ENCODE data around the gene CLECL1.
"Not testable (repeated sequence)": the region's sequence is repeated elsewhere in the genome, so short reads cannot be mapped to it uniquely, and the experiment has no call there.

CLECL1 gene

DNA sequence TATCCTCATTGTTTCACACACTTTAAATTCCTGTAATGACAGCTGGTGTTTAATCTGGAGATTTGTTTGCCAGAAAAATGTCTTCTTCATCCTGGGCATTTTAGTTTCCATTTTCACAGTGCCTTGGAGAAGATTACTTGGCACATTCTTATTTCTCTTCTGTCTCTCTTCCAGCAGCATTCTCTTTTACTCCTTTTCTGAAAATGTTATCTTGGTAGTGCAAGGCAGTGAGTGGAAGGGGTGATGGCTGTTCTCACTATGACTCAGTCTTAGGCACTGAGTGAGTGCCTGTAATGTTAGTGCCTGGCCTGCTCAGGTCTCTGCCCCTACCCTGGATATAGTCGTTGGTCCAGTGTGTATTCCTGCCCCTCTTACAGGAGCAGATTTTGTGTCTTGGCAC lies 13.1 kb downstream of the CLECL1 start:
- DNase-seq, result no peak

GRCh38 chr12:9718968-9719367 lies 13.9 kb downstream of the CLECL1 start:
- DNase-seq, result no peak

GRCh38 chr12:9717070-9717925 lies 15.6 kb downstream of the CLECL1 start:
- DNase-seq, result no peak

DNA sequence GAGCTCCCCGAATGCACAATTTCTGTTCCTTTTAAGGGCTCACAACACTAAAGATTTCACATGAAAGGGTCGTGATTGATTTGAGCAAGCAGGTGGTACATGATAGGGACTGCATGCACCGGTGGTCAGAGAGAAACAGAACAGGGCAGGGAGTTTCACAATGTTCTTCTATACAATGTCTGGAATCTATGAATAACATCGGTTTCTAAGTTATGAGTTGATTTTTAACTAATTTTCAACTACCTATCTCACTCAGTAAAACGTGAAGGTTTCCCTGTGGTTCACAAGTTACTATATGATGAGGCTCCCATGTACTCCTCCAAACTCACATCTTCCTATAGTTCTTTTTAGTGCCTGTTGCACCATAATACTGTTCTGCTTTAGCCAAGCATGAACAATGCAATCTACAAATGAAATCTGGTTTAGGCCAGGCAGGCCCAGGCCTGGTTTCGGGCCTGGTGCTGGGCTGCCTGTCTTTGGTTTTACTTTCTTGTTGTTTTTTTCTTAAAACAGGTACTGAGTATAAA lies 19.8 kb downstream of the CLECL1 start:
- DNase-seq, result not testable (repeated sequence)

DNA sequence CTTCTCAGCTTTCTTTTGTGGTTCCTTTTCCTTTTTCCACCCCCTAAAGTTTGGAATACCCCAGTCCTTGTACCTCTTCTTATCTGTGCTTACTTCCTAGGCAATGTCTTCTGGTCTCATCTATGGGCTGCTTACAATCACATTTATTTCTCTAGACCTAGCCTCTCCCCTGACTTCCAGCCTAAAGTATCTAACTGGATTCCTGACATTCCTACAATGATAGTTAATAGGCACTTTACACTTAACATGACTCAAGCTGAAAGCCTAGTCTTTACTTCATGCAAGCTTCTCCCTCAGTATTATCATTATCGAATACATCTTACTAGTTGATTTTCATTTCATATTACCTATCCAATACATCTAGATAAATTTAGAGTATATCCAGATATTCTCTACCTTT lies 21.2 kb downstream of the CLECL1 start:
- no peak for DNase-seq

DNA sequence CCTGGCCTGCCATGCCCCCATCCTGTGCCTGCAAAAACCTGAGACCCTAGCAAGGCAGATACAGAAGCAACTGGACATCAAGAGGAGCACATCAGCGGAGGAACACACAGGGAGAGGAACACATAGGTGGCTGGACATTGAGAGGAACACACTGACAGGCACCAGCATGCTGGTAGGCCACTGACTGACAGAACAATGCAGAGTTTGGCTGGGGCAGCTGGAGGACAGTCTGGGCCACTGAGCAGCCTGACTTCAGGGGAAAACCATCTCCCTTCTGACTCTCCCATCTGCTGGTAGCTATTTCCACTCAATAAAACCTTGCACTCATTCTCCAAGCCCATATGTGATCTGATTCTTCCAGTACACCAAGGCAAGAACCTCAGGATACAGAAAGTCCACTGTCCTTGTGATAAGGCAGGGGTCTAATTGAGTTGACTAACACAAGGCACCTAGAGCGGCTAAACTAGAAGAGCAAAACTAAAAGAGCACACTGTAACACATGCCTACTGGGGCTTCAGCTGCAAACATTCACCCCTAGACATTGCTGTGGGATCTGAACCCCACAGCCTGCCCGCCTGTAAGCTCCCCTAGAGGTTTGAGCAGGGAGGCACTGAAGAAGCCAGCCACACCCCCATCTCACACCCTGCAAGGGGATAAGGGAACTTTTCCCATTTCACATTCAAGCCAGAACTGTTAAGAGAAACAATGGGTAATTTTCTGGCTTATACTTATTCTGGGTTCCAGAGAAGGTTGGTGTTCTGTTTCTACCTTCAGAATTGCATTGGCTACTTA lies 22.1 kb downstream of the CLECL1 start:
- DNase-seq, result no peak

GRCh38 chr12:9708853-9709252 lies 24.0 kb downstream of the CLECL1 start:
- no peak for DNase-seq

DNA sequence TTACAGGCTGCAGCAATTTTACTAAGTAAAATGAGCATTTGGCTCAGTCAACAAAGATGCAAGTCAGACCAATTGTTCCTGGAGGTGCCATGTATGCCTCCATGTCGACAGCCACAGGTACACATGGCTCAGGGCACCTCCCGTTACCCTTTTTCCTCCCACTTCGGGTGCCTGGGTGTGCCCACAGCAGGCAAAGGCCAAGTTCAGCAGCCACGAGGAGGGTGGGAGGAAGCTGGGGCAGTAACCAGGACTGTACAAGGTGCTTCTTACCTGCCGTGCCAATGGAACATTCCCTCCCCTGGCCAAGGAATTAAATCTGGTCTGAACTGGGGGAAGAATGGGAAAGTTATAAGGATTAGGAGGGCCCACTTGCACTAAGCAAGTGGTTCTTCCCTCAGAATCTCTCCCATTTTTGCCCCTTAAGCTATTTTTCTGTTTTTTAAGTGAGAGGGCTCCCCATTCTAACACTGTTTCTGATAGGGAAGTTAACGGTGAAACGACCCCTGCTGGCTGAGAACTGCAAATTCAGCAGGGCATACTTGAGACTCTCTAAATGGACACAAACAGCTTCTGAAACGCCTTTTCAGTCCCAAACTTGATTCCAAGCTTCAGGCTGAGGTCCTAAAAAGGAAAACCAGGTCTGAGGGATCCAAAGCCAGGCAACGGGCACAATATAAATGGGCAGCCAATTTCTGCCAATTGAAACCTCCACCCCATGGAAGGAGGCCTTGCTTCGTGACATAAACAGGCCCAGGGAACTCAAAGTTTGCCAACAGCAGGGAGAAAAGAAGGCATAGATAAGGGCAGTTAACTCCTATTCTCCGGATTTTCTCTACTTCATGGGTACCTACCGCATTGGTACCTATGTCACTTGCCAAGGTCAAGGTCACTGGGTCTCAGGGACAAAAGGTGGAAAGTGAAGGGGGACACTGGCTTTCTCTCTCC lies 24.8 kb downstream of the CLECL1 start:
- DNase-seq, result no peak

GRCh38 chr12:9707356-9707755 lies 25.5 kb downstream of the CLECL1 start:
- DNase-seq, result no peak

GRCh38 chr12:9706086-9706685 lies 26.7 kb downstream of the CLECL1 start:
- no peak for DNase-seq

- not testable (repeated sequence) for DNase-seq
These were observed 28.3 kb downstream of the CLECL1 start for GRCh38 chr12:9704561-9704960.

GRCh38 chr12:9702255-9702654 lies 30.6 kb downstream of the CLECL1 start:
- DNase-seq, result no peak

DNA sequence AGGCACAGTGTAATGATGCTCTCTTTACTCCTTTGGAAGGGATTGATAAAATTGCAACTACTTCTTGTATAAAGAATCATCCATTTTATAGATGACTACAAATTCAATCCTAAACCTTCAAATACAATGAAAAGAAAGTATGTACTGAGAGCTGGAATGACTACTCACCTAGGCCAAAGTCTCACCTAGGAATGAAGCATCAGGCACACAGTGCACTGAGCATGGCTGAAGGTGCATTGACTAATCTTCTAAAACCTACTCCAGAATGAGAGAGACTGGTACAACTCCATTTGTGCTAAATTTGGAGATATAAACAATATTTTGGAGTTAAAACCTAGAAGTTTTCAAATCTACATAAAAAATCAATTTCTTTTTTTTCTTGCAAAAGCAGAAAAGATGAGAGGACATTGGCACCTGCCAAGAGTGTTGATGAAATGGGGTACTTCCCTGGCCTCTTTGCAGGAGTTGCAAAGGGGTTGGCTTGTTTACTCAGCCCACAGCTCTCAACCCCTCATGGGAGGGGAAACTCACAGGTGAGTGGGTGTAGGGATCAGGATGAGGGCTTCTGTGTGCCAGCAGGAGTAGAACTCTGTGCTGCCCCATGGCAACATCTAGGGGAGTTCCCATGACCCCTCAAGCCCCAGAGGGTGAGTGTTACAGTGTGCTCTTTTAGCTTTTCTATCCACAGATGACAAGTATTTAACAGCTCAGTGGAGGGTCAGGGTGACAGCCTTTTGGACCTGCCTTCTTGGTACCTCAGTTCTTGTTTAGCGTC lies 31.3 kb downstream of the CLECL1 start:
- DNase-seq, result no peak

DNA sequence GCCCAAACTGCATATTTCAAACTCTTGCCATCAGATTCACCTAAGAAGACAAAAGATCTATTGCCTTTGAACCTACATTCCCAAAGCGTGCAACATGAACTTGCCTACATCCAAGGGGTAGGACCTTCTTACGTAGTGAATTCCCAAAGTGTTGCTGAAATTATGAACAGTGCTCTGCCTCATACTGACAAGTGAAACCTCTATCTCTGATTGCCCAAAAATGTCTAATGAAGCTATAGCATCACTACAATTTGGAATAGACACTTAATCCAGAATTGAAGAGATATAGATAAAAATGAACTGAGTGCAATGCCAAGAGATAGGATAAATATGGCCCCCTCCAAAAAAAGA lies 32.3 kb downstream of the CLECL1 start:
- DNase-seq, result no peak

DNA sequence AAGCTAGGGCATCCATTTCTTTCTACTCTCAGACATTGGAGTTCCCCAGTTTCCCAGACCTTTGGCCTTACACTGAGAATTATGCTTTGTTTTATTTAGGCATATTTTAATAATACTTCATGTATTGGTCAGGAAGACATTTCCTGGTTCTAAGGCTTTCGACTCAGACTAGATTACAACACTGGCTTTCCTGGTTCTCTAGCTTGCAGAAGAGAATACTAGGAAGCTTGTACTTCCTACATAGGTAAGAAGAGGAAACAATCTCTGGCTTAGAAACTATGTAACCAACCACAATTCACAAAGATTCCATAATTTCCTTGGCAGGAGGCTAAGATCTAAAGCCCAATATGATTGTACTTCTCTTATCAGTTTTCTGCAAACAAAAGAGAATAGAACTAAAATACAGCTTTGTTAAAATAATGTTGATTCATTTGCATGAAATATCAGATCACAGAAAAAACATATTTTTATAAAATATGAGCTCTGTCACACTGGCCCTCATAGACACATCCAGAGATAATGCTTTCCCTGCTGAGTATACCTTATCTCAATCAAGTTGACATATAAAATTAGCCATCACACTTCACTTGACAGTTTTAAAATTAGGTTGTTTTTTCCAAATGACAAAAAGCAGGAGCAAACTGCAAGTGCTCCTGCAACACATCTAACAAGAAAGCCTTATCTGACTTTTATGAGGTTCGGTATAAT lies 32.8 kb downstream of the CLECL1 start:
- DNase-seq, result no peak

GRCh38 chr12:9699269-9699897 lies 33.5 kb downstream of the CLECL1 start:
- DNase-seq, result no peak

DNA sequence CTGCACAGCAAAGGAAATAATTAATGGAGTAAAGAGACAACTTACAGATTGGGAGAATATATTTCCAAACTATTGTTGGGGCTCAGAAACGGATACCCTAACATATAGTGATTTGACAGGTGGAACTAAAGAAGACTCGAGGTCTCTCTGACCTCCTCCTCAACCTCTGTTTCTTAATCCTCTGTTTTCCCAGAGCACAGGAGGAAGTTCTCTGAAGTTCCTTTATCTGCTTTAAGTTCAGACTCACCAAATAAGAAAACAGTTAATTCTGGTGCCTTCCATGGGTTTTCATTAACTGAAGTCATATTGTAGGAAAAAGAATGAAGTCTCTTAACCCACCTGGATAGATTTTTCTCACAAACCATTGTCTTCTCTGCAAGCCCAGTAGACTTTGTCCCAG lies 34.2 kb downstream of the CLECL1 start:
- DNase-seq, result no peak

DNA sequence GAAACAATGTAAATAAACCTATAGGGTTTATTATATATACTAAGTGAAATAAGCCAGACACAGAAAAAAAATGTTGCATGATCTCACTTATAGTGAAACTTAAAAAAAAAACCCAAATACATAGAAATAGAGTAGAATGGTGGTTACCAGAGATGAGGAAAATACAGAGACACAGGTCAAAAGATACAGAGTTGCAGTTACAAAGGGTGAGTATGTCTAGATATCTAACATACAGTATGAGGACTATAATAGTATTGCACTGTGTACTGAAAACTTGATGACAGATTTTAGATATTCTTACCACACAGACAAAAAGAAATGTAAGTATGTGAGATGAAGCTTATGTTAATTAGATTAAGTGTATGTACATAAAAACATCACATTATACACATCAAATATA lies 35.3 kb downstream of the CLECL1 start:
- DNase-seq, result no peak

GRCh38 chr12:9695661-9696060 lies 37.2 kb downstream of the CLECL1 start:
- DNase-seq, result not testable (repeated sequence)

GRCh38 chr12:9695150-9695549 lies 37.7 kb downstream of the CLECL1 start:
- DNase-seq, result not testable (repeated sequence)

All from SHP77 treated with DMSO at 0.1 percent for 48 hours (cell line).